ACC112 (cell line): ENCODE results near the gene MRPL32.

ENCODE experiments used
- H2AFZ ChIP-seq: fragments of 200-600 bp; sonication (generic); one replicate; pipeline ENCODE4 v1.6.0; 2017; ENCODE audit warnings: antibody characterized with exemption, low read length; ENCODE audit not compliant: unreplicated experiment
- H3K27ac ChIP-seq: fragments of 200-600 bp; sonication (generic); 2 replicates; pipeline ENCODE4 v1.5.1; 2014; ENCODE audit warnings: low read depth, mild to moderate bottlenecking, antibody characterized with exemption, low read length, moderate library complexity
- H3K27me3 ChIP-seq: fragments of 200-600 bp; sonication (generic); 2 replicates; pipeline ENCODE4 v1.6.1; 2014; ENCODE audit warnings: mild to moderate bottlenecking, antibody characterized with exemption, low read length, moderate library complexity, mixed read lengths; ENCODE audit not compliant: insufficient read depth
- H3K36me3 ChIP-seq: fragments of 200-600 bp; sonication (generic); 2 replicates; pipeline ENCODE4 v1.6.1; 2016; ENCODE audit warnings: mild to moderate bottlenecking, antibody characterized with exemption, low read length, moderate library complexity, mixed read lengths; ENCODE audit not compliant: insufficient read depth
- H3K4me1 ChIP-seq: fragments of 200-600 bp; sonication (generic); one replicate; pipeline ENCODE4 v1.6.1; 2016; ENCODE audit warnings: low read length, mixed read lengths; ENCODE audit not compliant: insufficient read depth, unreplicated experiment, control insufficient read depth
- H3K4me3 ChIP-seq: fragments of 200-600 bp; sonication (generic); 2 replicates; pipeline ENCODE4 v1.5.1; 2014; ENCODE audit warnings: mild to moderate bottlenecking, low read depth, low read length
- H3K79me2 ChIP-seq: fragments of 200-600 bp; sonication (generic); one replicate; pipeline ENCODE4 v1.6.0; 2016; ENCODE audit warnings: low read length; ENCODE audit not compliant: control insufficient read depth, unreplicated experiment, insufficient read depth

MRPL32 gene

DNA sequence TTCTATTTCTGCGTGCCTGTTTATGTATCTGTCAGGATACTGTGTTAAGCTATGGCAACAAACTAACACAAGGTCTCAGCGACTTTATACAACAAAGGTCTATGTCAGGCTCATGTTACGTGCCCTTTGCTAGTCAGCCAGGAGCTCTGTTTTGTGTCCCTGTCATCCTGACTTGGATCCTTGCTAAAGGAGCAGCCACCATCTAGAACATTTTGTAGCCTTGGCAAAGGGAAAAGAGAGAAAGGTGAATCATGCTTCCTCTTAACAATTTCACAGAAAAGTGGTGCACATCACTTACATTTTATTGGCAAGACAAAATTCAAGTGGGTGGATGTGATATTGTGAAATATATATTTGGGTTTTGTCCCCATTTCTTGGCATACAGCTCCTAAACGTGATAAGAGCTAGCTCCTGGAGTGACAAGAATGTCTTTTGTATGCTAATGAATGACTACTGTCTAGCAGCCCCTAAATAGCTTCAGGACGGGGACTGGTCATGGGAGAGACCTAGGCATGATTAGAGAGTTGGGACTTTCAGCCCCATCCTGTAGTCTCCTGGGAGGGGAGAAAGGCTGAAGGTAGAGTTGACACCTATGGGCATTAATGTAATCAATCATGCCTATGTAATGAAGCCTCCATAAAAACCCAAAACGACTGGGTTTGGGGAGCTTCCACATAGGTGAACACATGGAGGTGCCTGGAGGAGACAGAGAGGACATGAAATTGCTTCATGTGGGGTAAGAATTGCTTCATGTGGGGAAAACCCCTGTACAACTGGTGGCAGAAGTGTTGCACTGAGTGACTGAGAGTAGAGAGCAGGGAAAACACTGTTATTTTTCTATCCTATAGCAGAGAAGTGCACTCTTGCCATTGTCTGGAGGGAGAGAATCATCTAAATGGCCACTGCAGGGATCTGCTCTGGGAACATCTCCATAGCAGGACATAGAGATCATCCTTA is 33.0 kb downstream of the MRPL32 start:
- no peaks in the 10 kb centered on the region for H3K79me2 ChIP-seq
- no peak overlapping the region for H3K4me3 ChIP-seq
- peak overlapping the region; percentile 70 for H3K27ac ChIP-seq
- no peak overlapping the region for H2AFZ ChIP-seq
- H3K36me3 ChIP-seq: no peaks in the 10 kb centered on the region
- no peaks in the 10 kb centered on the region for H3K27me3 ChIP-seq
- H3K4me1 ChIP-seq: peaks cover 19% of the 10 kb centered on the region

DNA sequence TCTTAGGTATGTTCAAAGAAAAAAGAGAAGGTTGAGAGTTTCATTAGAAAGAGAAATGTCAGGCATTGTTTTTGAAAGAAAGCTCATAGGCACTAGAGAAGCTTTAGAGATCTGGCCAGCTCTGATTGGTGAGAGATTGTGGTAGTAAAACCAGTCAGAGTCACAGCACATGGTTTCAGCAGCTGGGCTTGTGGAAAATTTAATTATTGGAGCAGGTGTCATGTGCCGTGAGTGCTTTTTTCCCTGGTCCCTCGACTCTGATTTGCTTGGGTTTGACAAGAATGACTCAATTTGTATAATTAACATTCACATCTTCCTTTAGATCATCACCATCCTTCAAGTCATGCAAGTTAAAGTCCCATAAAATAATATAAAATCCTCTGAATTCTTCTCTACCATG is 35.2 kb downstream of the MRPL32 start:
- Histone ChIP-seq H3K4me1 (peaks cover 28% of the 10 kb centered on the region), H3K27me3 (no peaks in the 10 kb centered on the region), H3K27ac (no peak overlapping the region), H3K36me3 (no peaks in the 10 kb centered on the region), H2AFZ (no peak overlapping the region), H3K4me3 (no peak overlapping the region), H3K79me2 (no peaks in the 10 kb centered on the region)

DNA sequence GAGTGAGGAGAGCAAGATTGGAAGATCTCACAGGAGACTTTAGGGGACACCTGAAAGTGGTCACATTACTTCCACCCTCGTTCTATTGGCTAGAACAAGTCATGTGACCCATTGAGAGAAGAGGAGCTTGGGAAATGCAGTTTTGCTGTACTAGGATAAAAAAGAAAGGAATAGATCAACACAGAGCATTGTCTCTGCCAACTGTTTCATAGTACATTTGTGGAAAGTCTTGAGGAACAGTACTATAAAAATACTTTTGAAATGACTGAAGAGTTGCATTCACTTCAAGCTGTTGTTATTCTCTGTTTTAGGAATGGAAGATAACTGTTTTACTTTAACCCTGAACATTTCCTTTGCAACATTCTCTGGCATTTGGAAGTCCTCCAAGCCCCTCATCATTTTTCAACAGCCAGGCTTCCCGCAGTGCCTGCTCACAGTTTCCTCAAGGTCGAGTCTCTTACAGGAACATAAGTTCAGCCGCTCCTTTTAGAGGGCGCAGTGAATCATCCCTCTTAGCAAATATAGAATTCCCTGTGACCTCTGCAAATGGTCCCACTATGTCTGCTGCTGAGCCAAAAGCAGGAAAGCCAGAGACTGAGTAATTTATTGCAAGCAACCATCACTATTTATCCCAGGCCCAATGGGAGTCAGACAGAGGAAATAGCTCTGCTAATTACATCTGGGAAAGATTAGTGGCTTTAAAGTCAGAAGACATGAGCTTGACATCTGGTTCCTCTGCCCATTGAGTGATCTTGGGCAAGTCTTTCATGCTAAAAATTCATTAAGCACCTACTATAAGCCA is 40.7 kb downstream of the MRPL32 start:
- peak overlapping the region; percentile 82 for H2AFZ ChIP-seq
- H3K36me3 ChIP-seq: no peaks in the 10 kb centered on the region
- peak overlapping the region; percentile 32; the same call in 1 of the 2 replicates for H3K4me3 ChIP-seq
- no peaks in the 10 kb centered on the region for H3K79me2 ChIP-seq
- H3K4me1 ChIP-seq: peaks cover 23% of the 10 kb centered on the region
- H3K27ac ChIP-seq: peak overlapping the region; percentile 82
- H3K27me3 ChIP-seq: no peaks in the 10 kb centered on the region

DNA sequence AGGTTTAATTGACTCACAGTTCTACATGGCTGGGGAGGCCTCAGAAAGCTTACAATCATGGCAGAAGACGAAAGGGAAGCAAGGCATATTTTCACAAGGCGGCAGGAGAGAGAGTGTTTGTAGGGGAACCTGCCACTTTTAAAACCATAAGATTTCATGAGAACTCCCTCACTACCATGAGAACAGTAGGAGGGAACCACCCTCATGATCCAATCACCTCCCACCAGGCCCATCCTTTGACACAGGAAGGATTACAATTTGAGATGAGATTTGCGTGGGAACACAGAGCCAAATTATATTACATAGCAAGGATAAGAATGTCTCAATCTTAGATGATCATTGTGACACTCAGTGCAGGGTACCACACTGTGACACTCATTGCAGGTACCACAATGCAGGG is 44.2 kb downstream of the MRPL32 start:
- no peak overlapping the region for H2AFZ ChIP-seq
- no peaks in the 10 kb centered on the region for H3K79me2 ChIP-seq
- no peaks in the 10 kb centered on the region for H3K36me3 ChIP-seq
- peaks cover 23% of the 10 kb centered on the region for H3K4me1 ChIP-seq
- no peaks in the 10 kb centered on the region for H3K27me3 ChIP-seq
- no peak overlapping the region for H3K4me3 ChIP-seq
- no peak overlapping the region for H3K27ac ChIP-seq

DNA sequence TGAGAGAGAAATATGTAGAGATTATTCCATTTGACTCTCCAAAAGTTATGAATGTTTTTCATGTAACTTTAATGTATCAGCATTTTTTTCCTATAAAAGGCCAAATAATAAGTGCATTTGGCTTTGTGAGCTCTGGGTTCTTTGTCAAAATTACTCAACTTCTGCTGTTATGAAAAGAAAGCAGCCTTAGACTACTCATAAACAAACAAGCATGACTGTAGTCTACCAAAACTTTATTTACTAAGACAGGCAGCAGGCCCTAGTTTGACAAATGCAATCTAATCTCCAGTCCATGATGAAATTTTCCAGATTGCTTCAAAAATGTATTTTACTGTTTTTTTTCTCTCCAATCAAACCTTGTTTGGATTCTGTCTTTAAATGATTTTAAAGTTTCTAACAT is 46.3 kb downstream of the MRPL32 start:
- H3K27me3 ChIP-seq: no peaks in the 10 kb centered on the region
- no peak overlapping the region for H3K4me3 ChIP-seq
- no peaks in the 10 kb centered on the region for H3K79me2 ChIP-seq
- no peaks in the 10 kb centered on the region for H3K36me3 ChIP-seq
- H3K4me1 ChIP-seq: peaks cover 7% of the 10 kb centered on the region
- no peak overlapping the region for H3K27ac ChIP-seq
- no peak overlapping the region for H2AFZ ChIP-seq

DNA sequence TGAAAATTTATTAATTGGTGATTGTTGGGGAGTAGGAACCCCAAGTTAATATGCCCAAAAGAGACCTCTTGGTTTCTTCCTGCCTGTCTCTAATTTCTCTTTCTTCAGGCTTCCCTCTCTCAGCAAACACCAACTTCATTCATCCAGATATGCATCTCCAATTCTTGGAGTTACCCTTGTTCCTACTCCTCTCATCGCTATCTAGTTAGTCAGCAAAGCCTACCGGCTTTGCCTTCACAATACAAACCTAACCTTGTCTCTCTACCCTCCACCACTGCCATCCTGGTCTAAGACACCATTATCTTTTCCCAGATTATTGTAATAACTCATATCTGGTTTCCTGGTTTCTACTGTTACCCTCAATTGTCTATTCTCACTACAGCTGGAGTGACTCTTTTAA is 47.9 kb downstream of the MRPL32 start:
- no peaks in the 10 kb centered on the region for H3K4me1 ChIP-seq
- no peaks in the 10 kb centered on the region for H3K79me2 ChIP-seq
- H2AFZ ChIP-seq: no peak overlapping the region
- no peaks in the 10 kb centered on the region for H3K27me3 ChIP-seq
- H3K4me3 ChIP-seq: no peak overlapping the region
- no peaks in the 10 kb centered on the region for H3K36me3 ChIP-seq
- no peak overlapping the region for H3K27ac ChIP-seq

DNA sequence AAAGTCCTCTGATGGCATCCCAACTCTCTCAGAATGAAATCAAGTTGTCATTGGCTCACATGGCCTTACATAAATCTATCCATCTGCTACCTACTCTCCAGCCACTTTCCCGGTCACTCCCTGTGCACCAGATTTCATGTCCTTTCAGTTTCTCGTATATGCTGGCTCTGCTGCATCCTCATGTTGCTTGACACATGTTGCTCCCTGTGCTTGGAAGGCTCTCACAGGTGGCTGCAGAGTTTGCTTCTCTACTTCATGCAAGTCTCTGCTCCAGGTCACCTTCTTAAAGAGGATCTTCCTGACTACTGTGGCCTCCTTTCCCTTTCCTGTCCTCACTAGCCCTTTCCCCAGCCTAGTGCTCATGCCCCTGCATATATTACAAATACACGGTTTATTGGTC is 48.3 kb downstream of the MRPL32 start:
- Histone ChIP-seq H3K27ac (no peak overlapping the region), H3K79me2 (no peaks in the 10 kb centered on the region), H3K4me3 (no peak overlapping the region), H3K4me1 (no peaks in the 10 kb centered on the region), H3K36me3 (no peaks in the 10 kb centered on the region), H3K27me3 (no peaks in the 10 kb centered on the region), H2AFZ (no peak overlapping the region)

DNA sequence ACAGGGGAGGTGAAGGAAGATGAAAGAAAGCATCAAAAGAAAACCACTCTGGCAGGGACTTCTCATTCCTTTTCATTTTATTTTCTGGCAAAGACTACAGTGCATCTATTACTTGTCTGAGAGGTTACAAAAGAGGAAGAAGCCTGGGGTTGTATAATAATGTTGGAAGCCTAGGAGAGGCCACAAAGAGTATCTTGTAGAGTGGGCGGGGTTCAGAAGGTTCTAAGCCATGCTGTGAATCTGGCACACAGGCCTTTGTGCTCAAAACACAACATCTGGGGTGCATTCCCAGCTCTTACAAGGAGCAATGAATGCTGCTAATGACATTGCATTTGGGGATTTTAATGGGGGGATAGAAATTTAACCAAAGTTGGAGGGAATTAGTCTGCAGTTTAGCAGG is 49.4 kb downstream of the MRPL32 start:
- Histone ChIP-seq H3K4me1 (no peaks in the 10 kb centered on the region), H3K36me3 (no peaks in the 10 kb centered on the region), H3K79me2 (no peaks in the 10 kb centered on the region), H3K27ac (no peak overlapping the region), H3K4me3 (no peak overlapping the region), H2AFZ (no peak overlapping the region), H3K27me3 (no peaks in the 10 kb centered on the region)

DNA sequence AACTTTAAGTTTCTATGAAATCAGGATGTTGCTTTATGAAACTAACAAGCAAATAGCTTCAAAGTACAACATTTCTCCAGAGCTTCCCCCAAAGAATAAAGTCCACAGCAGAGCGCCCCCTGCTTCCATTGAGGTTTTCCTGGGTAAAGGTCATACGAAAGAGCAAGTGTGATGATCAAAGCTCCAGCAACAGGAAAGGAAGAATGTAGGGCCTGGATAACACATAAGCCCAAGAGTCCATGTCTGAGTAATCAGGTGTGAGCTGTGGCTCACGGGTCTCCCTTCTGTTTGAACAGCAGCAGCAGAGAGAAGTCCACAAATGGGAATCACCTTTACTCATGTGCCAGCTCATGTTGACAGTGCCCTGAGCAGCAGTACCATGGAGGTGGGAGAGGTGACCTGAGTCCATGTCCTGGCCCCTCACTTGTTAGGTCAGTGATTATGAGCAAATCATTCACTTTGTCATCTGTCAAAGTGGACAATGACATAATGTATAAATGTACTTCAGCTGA is 50.5 kb downstream of the MRPL32 start:
- Histone ChIP-seq H3K27ac (no peak overlapping the region), H3K4me3 (no peak overlapping the region), H3K4me1 (no peaks in the 10 kb centered on the region), H3K27me3 (no peaks in the 10 kb centered on the region), H2AFZ (no peak overlapping the region), H3K79me2 (no peaks in the 10 kb centered on the region), H3K36me3 (no peaks in the 10 kb centered on the region)

DNA sequence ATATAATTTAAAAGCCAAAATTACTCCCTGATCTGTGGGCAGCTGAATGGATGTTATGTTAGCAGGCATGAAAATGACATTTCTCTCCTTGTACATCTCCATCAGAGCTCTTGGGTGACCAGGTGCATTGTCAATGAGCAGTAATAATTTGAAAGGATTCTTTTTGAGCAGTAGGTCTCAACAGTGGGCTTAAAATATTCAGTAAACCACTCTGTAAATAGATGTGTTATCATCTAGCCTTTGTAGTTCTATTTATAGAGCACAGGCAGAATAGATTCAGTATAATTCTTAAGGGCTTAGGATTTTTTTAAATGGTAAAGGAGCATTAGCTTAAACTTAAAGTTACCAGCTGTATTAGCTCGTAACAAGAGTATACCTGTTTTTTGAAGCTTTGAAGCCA is 52.0 kb downstream of the MRPL32 start:
- Histone ChIP-seq H3K4me3 (no peak overlapping the region), H2AFZ (no peak overlapping the region), H3K36me3 (no peaks in the 10 kb centered on the region), H3K79me2 (no peaks in the 10 kb centered on the region), H3K27ac (no peak overlapping the region), H3K27me3 (no peaks in the 10 kb centered on the region), H3K4me1 (no peaks in the 10 kb centered on the region)
